ENCODE data around the gene CEP68. TPM values are rescaled to one million over a fixed set of nuclear protein-coding genes. Genes with fewer than 3 reads are reported as not detected.
A peak's percentile ranks its signal among the peaks of the same experiment; 100 is the strongest.

Gene CEP68
- total RNA-seq, 2 experiments from 2014 or later = 6.6 to 8.0 TPM

- no peak overlapping the region for H3K4me3 Mint-ChIP-seq
- H3K27me3 Mint-ChIP-seq = no peaks in the 10 kb centered on the region
- H3K4me1 Mint-ChIP-seq (ENCODE audit: low read depth) = no peaks in the 10 kb centered on the region
- no peak overlapping the region for H3K27ac Mint-ChIP-seq
- H3K9me3 Mint-ChIP-seq = no peaks in the 10 kb centered on the region
- CTCF ChIA-PET = no interaction called here
- POLR2A ChIA-PET = no interaction called here
- peaks cover 29% of the 10 kb centered on the region for H3K36me3 Mint-ChIP-seq
- intact Hi-C loops (cut with micrococcal nuclease) = no loop called here
- DNase-seq = no peak
These were observed 34.0 kb upstream of the CEP68 start for GRCh38 chr2:65022189-65022588.

DNA sequence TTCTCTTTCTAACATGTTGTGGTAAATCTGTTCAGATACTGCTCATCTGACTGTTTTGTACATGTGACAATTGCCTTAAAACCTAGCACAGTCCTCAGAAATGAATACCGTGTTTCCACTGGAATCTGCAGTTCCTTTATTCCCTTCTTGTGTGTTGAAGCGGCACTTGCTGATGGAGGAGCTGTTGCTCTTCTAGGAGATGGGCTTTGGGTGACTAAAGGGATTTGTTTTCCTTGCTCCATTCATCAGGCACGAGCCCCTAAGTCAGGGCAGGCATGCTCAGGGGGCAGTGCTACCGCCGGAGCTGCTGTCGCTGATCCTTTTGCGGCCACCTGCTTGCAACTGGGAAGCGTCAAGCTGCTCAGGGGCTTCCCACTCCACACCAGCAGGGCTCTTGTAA, 32.5 kb upstream of the CEP68 start:
- CTCF ChIA-PET = interaction anchor here (0.8 kb wide), 1 partner anchor 151 kb away, joined by 3 read pairs; no protein-coding TSS in a partner anchor
- intact Hi-C loops (cut with micrococcal nuclease) = no loop called here

GRCh38 chr2:65024149-65024829, 31.9 kb upstream of the CEP68 start:
- Mint-ChIP-seq H3K4me3 (no peak overlapping the region), H3K27me3 (no peaks in the 10 kb centered on the region), H3K36me3 (peaks cover 10% of the 10 kb centered on the region), H3K9me3 (no peaks in the 10 kb centered on the region), H3K27ac (no peak overlapping the region), H3K4me1 (ENCODE audit: low read depth) (no peaks in the 10 kb centered on the region)
- intact Hi-C loops (cut with micrococcal nuclease) = no loop called here
- DNase-seq = no peak
- ChIA-PET CTCF (interaction anchor here (0.8 to 1.2 kb wide), 2 partner anchors 106 to 152 kb away, joined by 3 read pairs; no protein-coding TSS in a partner anchor), POLR2A (no interaction called here)

More for the DNA sequence above, 32.5 kb upstream of the CEP68 start:
- POLR2A ChIA-PET = no interaction called here
- no peaks in the 10 kb centered on the region for H3K4me1 Mint-ChIP-seq (ENCODE audit: low read depth)
- H3K27me3 Mint-ChIP-seq = no peaks in the 10 kb centered on the region
- no peak overlapping the region for H3K4me3 Mint-ChIP-seq
- H3K36me3 Mint-ChIP-seq = peaks cover 15% of the 10 kb centered on the region
- no peak overlapping the region for H3K27ac Mint-ChIP-seq
- no peak for DNase-seq
- H3K9me3 Mint-ChIP-seq = no peaks in the 10 kb centered on the region

DNA sequence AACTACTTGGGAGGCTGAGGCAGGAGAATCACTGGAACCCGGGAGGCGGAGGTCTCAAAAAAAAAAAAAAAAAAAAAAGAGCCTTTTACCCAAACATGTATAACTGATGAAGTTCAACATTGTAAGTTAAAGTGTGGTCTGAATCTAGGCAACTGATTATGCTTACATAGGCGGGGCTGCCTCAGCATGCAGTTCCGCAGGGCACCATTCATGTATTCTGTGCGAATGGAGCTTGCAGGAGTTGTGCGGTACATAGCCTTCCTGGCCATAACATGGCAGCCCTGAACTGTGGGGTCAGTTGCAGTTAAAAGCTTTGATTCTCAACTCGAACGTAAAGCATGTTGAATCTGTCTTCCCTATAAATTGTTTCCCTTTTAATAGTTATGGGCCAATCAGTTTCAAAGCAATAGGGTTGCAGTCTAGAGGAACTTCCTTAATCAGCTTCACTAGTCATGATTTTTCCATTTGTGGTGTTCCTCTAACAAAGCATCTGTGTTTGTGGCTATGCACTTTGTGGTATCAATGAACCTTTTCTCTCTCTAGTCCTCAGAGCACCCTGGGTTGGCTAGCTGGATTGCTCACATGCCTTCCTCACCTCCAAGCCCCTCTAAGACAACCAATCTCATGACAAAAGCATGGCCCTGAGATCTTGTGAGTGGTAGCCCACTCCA, 30.6 kb upstream of the CEP68 start:
- H3K9me3 Mint-ChIP-seq = no peaks in the 10 kb centered on the region
- no peak overlapping the region for H3K27ac Mint-ChIP-seq
- ChIA-PET CTCF (interaction anchor here (0.6 to 1.2 kb wide), 4 partner anchors 108 to 457 kb away, joined by 3 to 4 read pairs (median 4); no protein-coding TSS in a partner anchor), POLR2A (no interaction called here)
- peaks cover 1% of the 10 kb centered on the region for H3K4me1 Mint-ChIP-seq (ENCODE audit: low read depth)
- no peak for DNase-seq
- H3K27me3 Mint-ChIP-seq = no peaks in the 10 kb centered on the region
- H3K4me3 Mint-ChIP-seq = no peak overlapping the region
- intact Hi-C loops (cut with micrococcal nuclease) = no loop called here
- H3K36me3 Mint-ChIP-seq = peaks cover 8% of the 10 kb centered on the region

DNA sequence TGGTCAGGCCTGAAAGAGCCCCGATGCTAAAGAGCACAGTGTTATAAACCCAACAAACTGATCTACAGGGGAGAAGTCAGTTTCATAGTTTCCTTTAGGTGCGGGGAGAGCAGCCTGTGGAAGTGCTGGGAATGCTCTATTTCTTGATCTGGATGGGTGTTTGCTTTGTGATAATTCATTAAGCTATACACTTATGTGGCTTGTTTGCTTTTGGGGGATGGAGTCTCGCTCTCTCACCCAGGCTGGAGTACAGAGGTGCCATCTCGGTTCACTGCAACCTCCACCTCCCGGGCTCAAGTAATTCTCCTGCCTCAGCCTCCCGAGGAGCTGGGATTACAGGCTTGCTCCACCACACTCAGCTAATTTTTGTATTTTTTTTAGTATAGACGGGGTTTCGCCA, 30.1 kb upstream of the CEP68 start:
- H3K27me3 Mint-ChIP-seq = no peaks in the 10 kb centered on the region
- ChIA-PET CTCF (interaction anchor here (1.0 to 1.2 kb wide), 2 partner anchors 108 to 111 kb away, joined by 4 read pairs; no protein-coding TSS in a partner anchor), POLR2A (no interaction called here)
- no peak overlapping the region for H3K27ac Mint-ChIP-seq
- H3K9me3 Mint-ChIP-seq = no peaks in the 10 kb centered on the region
- DNase-seq = no peak
- H3K4me3 Mint-ChIP-seq = no peak overlapping the region
- peaks cover 7% of the 10 kb centered on the region for H3K4me1 Mint-ChIP-seq (ENCODE audit: low read depth)
- peaks cover 6% of the 10 kb centered on the region for H3K36me3 Mint-ChIP-seq
- intact Hi-C loops (cut with micrococcal nuclease) = no loop called here

GRCh38 chr2:65026704-65027464, 29.3 kb upstream of the CEP68 start:
- POLR2A ChIA-PET = no interaction called here
- Mint-ChIP-seq H3K36me3 (peaks cover 2% of the 10 kb centered on the region), H3K4me1 (ENCODE audit: low read depth) (peaks cover 14% of the 10 kb centered on the region), H3K27me3 (no peaks in the 10 kb centered on the region), H3K9me3 (no peaks in the 10 kb centered on the region), H3K4me3 (no peak overlapping the region), H3K27ac (no peak overlapping the region)
- CTCF ChIA-PET = interaction anchor here (1.0 to 1.2 kb wide), 2 partner anchors 109 to 112 kb away, joined by 4 read pairs; no protein-coding TSS in a partner anchor
- DNase-seq = no peak
- intact Hi-C loops (cut with micrococcal nuclease) = no loop called here

- POLR2A ChIA-PET = no interaction called here
- intact Hi-C loops (cut with micrococcal nuclease) = no loop called here
- Mint-ChIP-seq H3K4me1 (ENCODE audit: low read depth) (peaks cover 23% of the 10 kb centered on the region), H3K36me3 (peaks cover 2% of the 10 kb centered on the region), H3K27me3 (no peaks in the 10 kb centered on the region), H3K27ac (no peak overlapping the region), H3K4me3 (no peak overlapping the region), H3K9me3 (no peaks in the 10 kb centered on the region)
- DNase-seq = no peak
- CTCF ChIA-PET = no interaction called here
These were observed 28.5 kb upstream of the CEP68 start for GRCh38 chr2:65027616-65028244.

DNA sequence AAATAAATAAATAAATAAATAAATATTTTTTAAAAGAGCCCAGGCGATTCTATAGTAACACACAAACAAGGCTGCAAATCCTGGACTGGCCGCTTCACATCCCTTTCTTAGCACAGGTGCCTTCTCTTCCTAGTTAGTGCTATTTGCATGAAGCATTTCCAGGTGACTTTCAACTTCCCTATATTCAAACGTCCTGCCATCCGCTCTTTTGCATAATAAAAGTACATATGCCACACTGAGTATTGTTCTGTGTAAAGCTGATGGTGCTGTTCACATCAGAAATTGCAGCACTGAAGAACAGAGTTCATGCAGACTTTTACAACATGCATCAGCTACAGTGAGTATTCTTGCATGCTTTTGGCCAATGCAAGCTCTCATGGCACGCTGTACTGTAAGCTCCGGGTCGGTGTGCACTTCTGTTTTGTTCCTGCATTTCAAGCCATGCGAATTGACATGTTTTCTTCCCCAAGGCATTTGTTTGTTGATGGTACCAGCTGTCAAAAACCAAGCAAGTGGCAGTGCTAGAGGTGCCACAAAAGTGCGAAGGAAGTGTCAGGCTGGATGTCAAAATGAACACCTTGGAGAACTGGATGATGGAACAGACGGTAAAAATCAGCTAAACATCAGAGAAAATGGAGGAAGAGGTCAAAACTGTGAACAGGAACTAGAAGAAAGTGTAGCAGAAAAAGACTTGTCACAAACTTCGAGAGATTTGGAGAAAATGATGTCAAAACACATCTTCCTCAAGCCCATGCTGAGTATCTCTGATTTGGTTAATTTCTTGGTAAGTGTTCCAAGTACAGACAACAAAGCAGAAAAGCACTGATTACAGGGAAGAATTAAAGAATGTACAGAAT, 25.5 kb upstream of the CEP68 start:
- H3K27me3 Mint-ChIP-seq = no peaks in the 10 kb centered on the region
- CTCF ChIA-PET = interaction anchor here (0.6 to 14.0 kb wide), 6 partner anchors 9 to 274 kb away, joined by 3 to 232 read pairs (median 4); no protein-coding TSS in a partner anchor
- no peak overlapping the region for H3K4me3 Mint-ChIP-seq
- POLR2A ChIA-PET = interaction anchor here (1.0 kb wide), 1 partner anchor 86 kb away, joined by 3 read pairs; no protein-coding TSS in a partner anchor
- H3K4me1 Mint-ChIP-seq (ENCODE audit: low read depth) = peaks cover 23% of the 10 kb centered on the region
- H3K36me3 Mint-ChIP-seq = no peaks in the 10 kb centered on the region
- intact Hi-C loops (cut with micrococcal nuclease) = no loop called here
- H3K9me3 Mint-ChIP-seq = no peaks in the 10 kb centered on the region
- H3K27ac Mint-ChIP-seq = no peak overlapping the region
- DNase-seq = no peak

DNA sequence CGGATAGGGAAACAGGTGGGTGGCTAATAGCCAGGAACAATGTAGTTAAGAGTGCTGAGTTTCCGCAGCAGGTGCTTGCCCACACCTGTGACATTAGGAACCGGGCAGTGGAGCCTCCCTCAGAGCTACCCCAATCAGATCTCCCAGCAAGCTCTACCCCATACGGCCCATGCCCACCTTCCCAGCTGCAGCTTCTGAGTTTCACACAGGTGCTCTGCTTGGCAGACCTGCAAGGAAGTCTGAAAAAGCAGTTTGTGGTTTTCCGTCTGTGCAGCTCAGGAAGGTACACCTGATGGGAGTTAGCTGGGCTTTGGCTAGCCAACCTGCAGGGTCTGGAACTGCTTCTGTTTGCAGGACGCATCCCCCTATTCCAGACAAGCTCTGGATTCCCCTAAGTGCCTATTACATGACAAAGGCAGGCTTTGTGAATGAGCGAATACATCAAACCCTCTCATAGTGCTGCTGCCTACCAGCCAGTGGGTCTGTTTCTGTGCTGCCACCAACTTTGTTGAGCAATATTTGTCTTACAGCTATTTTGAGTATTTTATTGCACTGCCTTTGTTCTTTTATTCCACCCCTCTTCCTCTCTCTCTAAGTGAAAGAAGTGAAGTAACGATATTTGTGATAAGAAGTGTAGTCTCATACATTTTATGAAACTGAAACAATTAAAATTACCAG, 24.7 kb upstream of the CEP68 start:
- ChIA-PET POLR2A (interaction anchor here (1.0 kb wide), 1 partner anchor 86 kb away, joined by 3 read pairs; no protein-coding TSS in a partner anchor), CTCF (interaction anchor here (1.0 to 14.0 kb wide), 5 partner anchors 9 to 112 kb away, joined by 3 to 232 read pairs (median 6); no protein-coding TSS in a partner anchor)
- Mint-ChIP-seq H3K9me3 (no peaks in the 10 kb centered on the region), H3K4me3 (no peak overlapping the region), H3K27me3 (no peaks in the 10 kb centered on the region), H3K4me1 (ENCODE audit: low read depth) (peaks cover 23% of the 10 kb centered on the region), H3K36me3 (no peaks in the 10 kb centered on the region), H3K27ac (no peak overlapping the region)
- DNase-seq = peak; percentile 13
- intact Hi-C loops (cut with micrococcal nuclease) = loop anchor here (2.0 kb wide), 1 partner anchor 43 kb away; the partner anchor contains the start of gene SLC1A4

DNA sequence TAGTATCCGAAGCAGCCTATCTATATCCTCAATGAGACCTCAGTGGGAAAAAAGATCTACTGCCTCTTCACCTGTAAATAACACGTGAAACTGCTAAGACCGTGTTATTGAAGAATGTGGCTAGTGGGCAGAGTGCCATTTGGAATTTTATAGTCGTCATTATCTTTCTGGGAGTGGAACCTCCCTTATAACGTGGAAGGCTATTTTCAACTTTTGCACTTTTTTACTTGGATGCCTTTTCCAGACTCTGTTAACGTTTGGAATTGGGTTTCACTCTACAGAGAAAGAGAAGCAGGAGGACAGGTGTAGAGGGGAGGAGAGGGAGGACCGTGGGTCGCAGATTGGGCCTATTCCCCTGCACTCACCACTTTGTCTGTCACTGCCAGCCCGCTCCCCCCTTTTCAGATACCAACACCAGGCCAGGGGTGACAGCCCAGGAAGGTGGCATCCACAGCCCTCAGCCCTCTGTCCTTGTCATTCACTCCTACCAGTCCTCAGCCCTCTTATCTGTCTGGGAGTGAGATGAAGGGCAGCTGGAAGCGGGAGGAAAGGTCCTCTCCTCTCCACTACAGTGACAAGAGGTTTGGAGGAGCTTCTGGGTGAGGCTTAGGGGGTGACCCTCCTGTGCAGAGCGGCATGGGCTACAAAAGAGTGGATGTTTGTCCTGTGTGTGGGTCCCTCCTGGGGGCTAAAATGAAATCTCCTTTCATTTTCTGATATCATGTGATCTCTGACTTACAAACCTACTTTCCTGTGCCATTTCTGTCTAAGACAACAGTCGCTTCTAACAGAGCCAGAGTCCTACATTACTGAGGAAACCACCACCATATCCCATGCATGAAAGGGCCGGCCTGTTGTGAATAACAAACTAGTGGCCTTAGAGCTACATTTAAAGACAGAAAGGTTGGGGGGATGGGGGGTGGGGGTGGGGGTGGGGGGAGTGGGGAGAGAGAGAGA, 23.9 kb upstream of the CEP68 start:
- no peak for DNase-seq
- no peaks in the 10 kb centered on the region for H3K9me3 Mint-ChIP-seq
- no peak overlapping the region for H3K4me3 Mint-ChIP-seq
- intact Hi-C loops (cut with micrococcal nuclease) = loop anchor here (2.0 kb wide), 1 partner anchor 43 kb away; the partner anchor contains the start of gene SLC1A4
- no peak overlapping the region for H3K27ac Mint-ChIP-seq
- CTCF ChIA-PET = interaction anchor here (1.0 to 14.0 kb wide), 3 partner anchors 23 to 113 kb away, joined by 3 to 232 read pairs (median 7); no protein-coding TSS in a partner anchor
- H3K27me3 Mint-ChIP-seq = no peaks in the 10 kb centered on the region
- no peaks in the 10 kb centered on the region for H3K36me3 Mint-ChIP-seq
- POLR2A ChIA-PET = interaction anchor here (1.0 kb wide), 1 partner anchor 87 kb away, joined by 3 read pairs; no protein-coding TSS in a partner anchor
- H3K4me1 Mint-ChIP-seq (ENCODE audit: low read depth) = peaks cover 23% of the 10 kb centered on the region

Measured in activated CD4-positive, alpha-beta memory T cell treated with anti-CD3 and anti-CD28 coated beads for 36 hours (primary cell).